GM19324 (cell line): ENCODE results near the gene RLBP1.

Source experiments
- ATAC-seq: cut with Tn5 transposase; IDR thresholded peaks from one replicate; pipeline ENCODE4 v1.9.1; 2021; ENCODE audit warnings: mild to moderate bottlenecking, moderate library complexity; ENCODE audit not compliant: unreplicated experiment, low FRiP score

Gene RLBP1

GRCh38 chr15:89208256-89208655, 13.1 kb downstream of the RLBP1 start:
- ATAC-seq: no peak

GRCh38 chr15:89206908-89207331, 14.5 kb downstream of the RLBP1 start:
- peak; percentile 61 for ATAC-seq

DNA sequence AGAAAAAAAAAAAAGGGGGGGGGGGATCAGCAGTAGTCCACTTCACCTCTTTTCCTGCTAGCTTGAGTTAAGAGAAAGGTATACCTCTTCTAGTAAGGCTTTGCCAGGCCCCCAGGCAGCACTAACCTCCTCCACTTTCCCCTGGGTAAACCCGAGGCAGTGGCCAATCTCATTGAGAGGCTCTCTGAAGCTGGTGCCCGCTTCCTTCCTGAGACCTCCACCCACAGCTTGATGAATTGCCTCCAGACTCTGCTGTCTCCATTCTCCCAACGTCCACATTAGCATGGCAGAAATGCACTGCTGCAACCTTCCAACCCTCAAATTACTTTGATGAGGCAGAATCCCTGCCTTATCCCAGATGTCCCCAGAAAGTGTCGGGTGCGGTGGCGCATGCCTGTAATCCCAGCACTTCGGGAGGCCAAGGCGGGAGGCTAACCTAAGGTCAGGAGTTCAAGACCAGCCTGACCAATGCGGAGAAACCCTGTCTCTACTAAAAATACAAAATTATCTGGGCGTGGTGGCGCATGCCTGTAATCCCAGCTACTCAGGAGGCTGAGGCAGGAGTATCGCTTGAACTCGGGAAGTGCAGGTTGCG, 15.3 kb downstream of the RLBP1 start:
- no peak for ATAC-seq

DNA sequence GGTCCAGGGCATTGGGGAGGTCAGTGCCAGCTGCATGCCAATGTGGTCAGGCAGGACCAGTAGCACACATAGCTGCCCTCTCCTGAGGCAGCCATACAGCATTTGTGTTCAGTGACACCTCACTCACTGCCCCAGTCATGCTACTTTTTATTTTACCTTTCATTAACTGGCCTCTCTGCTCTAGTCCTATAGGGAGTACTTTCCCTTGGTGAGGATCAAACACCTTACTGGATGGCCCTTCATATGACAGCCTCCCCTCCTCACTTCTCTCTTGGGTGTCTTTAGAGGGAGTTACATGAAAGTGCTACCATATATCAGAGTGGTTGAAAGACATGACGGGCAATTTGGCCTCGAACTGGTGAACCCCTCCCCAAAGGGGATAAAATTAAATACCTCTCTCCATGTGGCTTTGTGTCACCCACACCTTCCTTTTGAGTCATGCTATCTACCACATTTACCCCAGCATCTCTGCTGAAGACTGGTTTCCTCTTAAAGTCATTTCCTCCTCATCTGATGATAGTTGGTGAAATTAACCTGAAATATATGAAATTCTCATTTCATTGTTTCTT, 17.6 kb downstream of the RLBP1 start:
- no peak for ATAC-seq

DNA sequence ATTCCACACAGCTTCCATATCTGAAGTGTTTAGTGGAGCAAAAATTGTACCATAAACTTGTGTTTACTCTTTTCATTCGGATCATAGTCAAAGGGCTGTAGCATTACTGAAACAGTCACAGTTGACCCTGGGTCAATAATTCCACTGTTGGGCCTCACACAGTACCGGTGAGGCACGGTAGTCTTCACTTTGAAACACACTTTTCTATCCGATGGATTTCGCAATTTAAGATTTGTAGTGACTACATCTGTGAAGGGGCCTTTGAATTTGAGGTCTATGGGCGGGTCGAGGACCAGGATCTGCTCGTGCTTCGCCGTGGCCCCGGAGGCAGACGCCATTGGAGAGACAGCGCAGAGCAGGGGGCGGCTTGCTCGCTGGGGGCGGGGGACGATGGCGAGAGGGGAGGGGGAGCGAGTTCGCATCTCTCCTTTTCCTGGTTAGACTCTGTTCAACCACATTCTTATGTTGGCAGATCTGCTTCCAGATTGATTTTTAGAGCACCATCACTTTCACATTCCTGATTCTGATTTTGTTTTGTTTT, 19.8 kb downstream of the RLBP1 start:
- ATAC-seq: no peak

- ATAC-seq: no peak
These were observed 21.2 kb downstream of the RLBP1 start for GRCh38 chr15:89200182-89200581.

- ATAC-seq: no peak
These were observed 21.6 kb downstream of the RLBP1 start for GRCh38 chr15:89199746-89200145.

- ATAC-seq: no peak
These were observed 22.4 kb downstream of the RLBP1 start for GRCh38 chr15:89198934-89199333.

- ATAC-seq: no peak
These were observed 23.2 kb downstream of the RLBP1 start for GRCh38 chr15:89198196-89198595.

GRCh38 chr15:89197503-89197971, 23.8 kb downstream of the RLBP1 start:
- no peak for ATAC-seq

DNA sequence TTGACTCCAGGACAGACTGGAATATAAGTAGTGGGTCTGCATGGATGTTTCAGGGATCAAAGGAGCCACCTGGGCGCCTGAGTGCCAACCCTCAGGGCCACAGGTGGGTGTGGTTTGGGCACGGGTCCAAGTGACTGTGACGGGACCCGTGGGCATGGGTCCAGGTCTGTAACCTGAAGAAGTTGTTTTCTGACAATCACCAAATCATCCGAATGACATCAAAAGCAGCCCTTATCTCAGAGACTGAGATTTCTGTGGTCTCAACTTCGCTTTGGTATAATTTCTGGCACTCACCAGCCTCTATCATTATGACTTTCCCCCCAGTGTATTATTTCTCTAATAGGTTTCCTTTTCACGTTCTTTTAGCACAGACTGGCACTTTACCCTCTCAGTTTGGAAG, 24.4 kb downstream of the RLBP1 start:
- ATAC-seq: no peak

- ATAC-seq: no peak
These were observed 25.1 kb downstream of the RLBP1 start for GRCh38 chr15:89196241-89196640.

- ATAC-seq: no peak
These were observed 25.5 kb downstream of the RLBP1 start for GRCh38 chr15:89195836-89196235.

- ATAC-seq: no peak
These were observed 26.8 kb downstream of the RLBP1 start for GRCh38 chr15:89194608-89195007.

GRCh38 chr15:89192766-89193165, 28.6 kb downstream of the RLBP1 start:
- no peak for ATAC-seq

DNA sequence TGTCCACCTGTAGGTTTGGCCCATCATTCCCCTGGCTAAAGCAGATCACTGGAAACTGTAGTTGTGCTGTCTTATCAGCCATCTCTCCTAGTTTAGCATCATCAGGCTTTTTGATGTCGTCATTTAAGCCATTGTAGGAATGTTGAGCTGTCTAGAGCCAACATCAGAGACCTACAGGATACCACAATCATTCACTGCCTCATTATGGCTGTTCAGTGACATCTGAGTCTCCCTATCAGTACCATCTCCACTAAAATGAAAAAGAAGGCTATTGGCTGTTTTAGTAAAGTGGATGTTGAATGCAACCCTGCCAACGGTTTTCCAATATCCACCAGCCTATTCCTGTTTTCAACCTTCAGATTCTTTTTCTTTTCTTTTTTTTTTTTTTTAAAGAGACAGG, 29.2 kb downstream of the RLBP1 start:
- ATAC-seq: no peak

DNA sequence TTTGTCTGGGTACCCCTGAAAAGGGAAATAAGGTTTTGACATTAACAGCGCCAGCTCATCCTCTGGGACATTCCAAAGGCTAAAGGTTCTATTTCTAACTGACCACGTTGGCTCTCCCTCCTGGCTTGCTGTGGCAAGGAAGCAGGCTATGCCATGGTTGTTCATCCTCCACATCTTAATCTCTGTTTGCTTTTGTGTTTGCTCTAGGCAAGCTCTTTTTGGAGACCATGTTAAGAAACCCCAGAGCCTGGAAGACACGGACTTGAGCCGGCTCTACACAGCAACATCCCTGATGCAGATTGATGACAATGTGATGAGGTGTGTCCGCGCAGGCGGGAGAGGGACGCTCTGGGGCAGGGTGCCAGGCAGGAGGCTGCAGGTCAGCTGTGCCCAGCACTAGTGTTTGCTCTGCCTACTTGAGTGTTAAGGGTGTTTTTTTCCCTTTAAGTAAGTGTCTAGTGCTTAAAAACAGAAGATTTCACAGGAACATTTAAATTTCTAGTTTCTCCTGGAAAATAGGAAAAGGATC, 33.3 kb downstream of the RLBP1 start:
- ATAC-seq: no peak

- ATAC-seq: no peak
These were observed 33.9 kb downstream of the RLBP1 start for GRCh38 chr15:89187301-89187985.

GRCh38 chr15:89186803-89187202, 34.6 kb downstream of the RLBP1 start:
- ATAC-seq: no peak

GRCh38 chr15:89184886-89185526, 36.4 kb downstream of the RLBP1 start:
- no peak for ATAC-seq

GRCh38 chr15:89184357-89184756, 37.0 kb downstream of the RLBP1 start:
- no peak for ATAC-seq
